ENCODE measurements around the gene S100B. TPM values are rescaled to one million over a fixed set of nuclear protein-coding genes. Genes with fewer than 3 reads are reported as not detected.

Gene S100B
- total and polyA plus RNA-seq, 2 of the 8 experiments (the other 6 are each of a cell fraction or from before 2014, with no cell fraction given), result 0.36 to 0.69 TPM

GRCh38 chr21:46554431-46555224, 50.3 kb downstream of the S100B start:
- H4K8ac ChIP-seq (ENCODE audit: extremely low read depth, insufficient read depth, low read length), result no peak overlapping the region
- CTCF ChIA-PET (ENCODE audit: partially characterized antibody), result interaction anchor here (0.9 to 1.3 kb wide), 2 partner anchors 73 to 92 kb away, joined by 3 to 4 read pairs; no protein-coding TSS in a partner anchor
- no peak overlapping the region for H3K27ac ChIP-seq (ENCODE audit: low read depth, low read length)
- no peak overlapping the region for H4K5ac ChIP-seq (ENCODE audit: insufficient read length, low read depth, low read length)
- peak in 1 of 2 experiments; percentile 39 for DNase-seq (ENCODE audit: low read depth in 1 of 2, low spot score in 2 of 2)
- TF ChIP-seq KDM4A (IDR thresholded peaks at IDR 0.05; ENCODE audit: low read depth, low read length, severe bottlenecking) (no peak), ATF2 (IDR thresholded peaks at IDR 0.05; ENCODE audit: low read length) (no peak), SP1 (IDR thresholded peaks at IDR 0.05; ENCODE audit: low read depth, low read length) (no peak), GTF2F1 (IDR thresholded peaks at IDR 0.05; ENCODE audit: borderline replicate concordance, low read depth, low read length) (no peak), FOSL1 (IDR thresholded peaks at IDR 0.05; ENCODE audit: insufficient read depth, low read depth, low read length) (no peak), HDAC2 (IDR thresholded peaks at IDR 0.05; ENCODE audit: borderline replicate concordance in 1 of 2, low read depth in 2 of 2, low read length in 2 of 2) (no peak), JUN (IDR thresholded peaks at IDR 0.05; ENCODE audit: low read depth, low read length) (no peak), CREB1 (IDR thresholded peaks at IDR 0.05) (no peak), KDM1A (IDR thresholded peaks at IDR 0.05; ENCODE audit: borderline replicate concordance, low read length) (no peak), YY1 (IDR thresholded peaks at IDR 0.05; ENCODE audit: low read depth, low read length) (no peak)
- no peaks in the 10 kb centered on the region for H3K4me1 ChIP-seq (replicated peaks in 1 of 4; ENCODE audit: control insufficient read depth in 3 of 4, insufficient read depth in 4 of 4, low read length in 3 of 4)
- H3K9ac ChIP-seq (replicated peaks in 1 of 4; ENCODE audit: extremely low read depth in 1 of 4, low read depth in 3 of 4, low read length in 3 of 4), result no peak overlapping the region
- no peak overlapping the region for H2BK20ac ChIP-seq (ENCODE audit: low read length)
- no peak overlapping the region for H2BK15ac ChIP-seq (ENCODE audit: low read length)
- no peak overlapping the region for H4K91ac ChIP-seq (replicated peaks; ENCODE audit: insufficient read length, low read length)
- H3K23ac ChIP-seq (ENCODE audit: insufficient read length), result no peak overlapping the region
- no peaks in the 10 kb centered on the region for H3K9me3 ChIP-seq (ENCODE audit: insufficient read depth in 2 of 2, low read depth in 1 of 2, low read length in 1 of 2)
- no peak overlapping the region for H3K4ac ChIP-seq (replicated peaks; ENCODE audit: insufficient read length, low read depth, low read length)
- H3K4me3 ChIP-seq (ENCODE audit: extremely low read depth in 1 of 4, insufficient read depth in 2 of 4, low read depth in 3 of 4, low read length in 4 of 4), result no peak overlapping the region
- POLR2A ChIA-PET (ENCODE audit: partially characterized antibody), result interaction anchor here (1.2 kb wide), 1 partner anchor 10 kb away, joined by 4 read pairs; no protein-coding TSS in a partner anchor
- H3K36me3 ChIP-seq (ENCODE audit: control insufficient read depth in 2 of 4, insufficient read depth in 4 of 4, low read length in 3 of 4), result peaks cover 0 to 19% (median 9%) of the 10 kb centered on the region in 4 experiments; a peak in 5 of 8 replicates
- no peaks in the 10 kb centered on the region for H3K79me2 ChIP-seq (ENCODE audit: control insufficient read depth in 1 of 2, insufficient read depth in 2 of 2, low read length in 2 of 2)
- H2BK12ac ChIP-seq (ENCODE audit: low read depth, low read length), result no peak overlapping the region
- no peak overlapping the region for H3K4me2 ChIP-seq (ENCODE audit: insufficient read depth in 1 of 2, low read depth in 2 of 2, low read length in 2 of 2)
- H3K79me1 ChIP-seq (ENCODE audit: low read depth, low read length), result no peaks in the 10 kb centered on the region
- H4K20me1 ChIP-seq (replicated peaks in 1 of 2; ENCODE audit: control insufficient read depth in 1 of 2, insufficient read depth in 2 of 2, low read length in 2 of 2), result peaks cover 0 to 2% of the 10 kb centered on the region in 2 experiments
- no peaks in the 10 kb centered on the region for H3K23me2 ChIP-seq (ENCODE audit: low read depth, low read length)
- H2AK5ac ChIP-seq (ENCODE audit: low read depth, low read length), result no peak overlapping the region
- no peak overlapping the region for H2AFZ ChIP-seq (ENCODE audit: low read length)
- H3K27me3 ChIP-seq (replicated peaks in 1 of 4; ENCODE audit: control insufficient read depth in 3 of 4, extremely low read depth in 1 of 4, insufficient read depth in 3 of 4, low read length in 3 of 4), result no peaks in the 10 kb centered on the region
- H3K18ac ChIP-seq (ENCODE audit: extremely low read depth, low read length), result no peak overlapping the region
- H2BK5ac ChIP-seq (ENCODE audit: low read depth, low read length), result no peak overlapping the region
- H3K56ac ChIP-seq (replicated peaks; ENCODE audit: insufficient read length, low read depth, low read length), result no peak overlapping the region
- no peak overlapping the region for H3K14ac ChIP-seq (ENCODE audit: insufficient read length)
- no peak overlapping the region for H2BK120ac ChIP-seq (replicated peaks; ENCODE audit: low read depth, low read length)
- no peak for FAIRE-seq
- WGBS, 2 experiments (ENCODE audit: extremely low coverage in 1 of 2, insufficient coverage in 1 of 2, insufficient read length in 1 of 2, insufficient replicate concordance in 2 of 2, low coverage in 1 of 2, low lambda C conversion rate in 2 of 2, missing lambda C conversion rate in 1 of 2), result 90% methylated on average over 17 of the region's 30 CpGs; no CpG with 5 or more reads in 1 of the 2 experiments

All from H1 (cell line).